Measurements from ENCODE around the gene FBLN1.

GRCh38 chr22:45581549-45582080 lies 78.9 kb downstream of the FBLN1 start:
- no peak for TF ChIP-seq EP300 (IDR thresholded peaks at IDR 0.05; ENCODE audit: low read depth)
- TF ChIP-seq CTCF (IDR thresholded peaks at IDR 0.05): no peak
- TF ChIP-seq POLR2AphosphoS5 (IDR thresholded peaks at IDR 0.05): no peak

Data from transverse colon (tissue), 4 donors.